Hepatic stellate cell (primary cell): ENCODE measurements around the gene FHIP1B.
"Not testable (repeated sequence)": the region's sequence is repeated elsewhere in the genome, so short reads cannot be mapped to it uniquely, and the experiment has no call there.

Experiments
- DNase-seq: peaks from one replicate; pipeline ENCODE4 v3.0.0; 2011; ENCODE audit warnings: low spot score

The FHIP1B gene

DNA sequence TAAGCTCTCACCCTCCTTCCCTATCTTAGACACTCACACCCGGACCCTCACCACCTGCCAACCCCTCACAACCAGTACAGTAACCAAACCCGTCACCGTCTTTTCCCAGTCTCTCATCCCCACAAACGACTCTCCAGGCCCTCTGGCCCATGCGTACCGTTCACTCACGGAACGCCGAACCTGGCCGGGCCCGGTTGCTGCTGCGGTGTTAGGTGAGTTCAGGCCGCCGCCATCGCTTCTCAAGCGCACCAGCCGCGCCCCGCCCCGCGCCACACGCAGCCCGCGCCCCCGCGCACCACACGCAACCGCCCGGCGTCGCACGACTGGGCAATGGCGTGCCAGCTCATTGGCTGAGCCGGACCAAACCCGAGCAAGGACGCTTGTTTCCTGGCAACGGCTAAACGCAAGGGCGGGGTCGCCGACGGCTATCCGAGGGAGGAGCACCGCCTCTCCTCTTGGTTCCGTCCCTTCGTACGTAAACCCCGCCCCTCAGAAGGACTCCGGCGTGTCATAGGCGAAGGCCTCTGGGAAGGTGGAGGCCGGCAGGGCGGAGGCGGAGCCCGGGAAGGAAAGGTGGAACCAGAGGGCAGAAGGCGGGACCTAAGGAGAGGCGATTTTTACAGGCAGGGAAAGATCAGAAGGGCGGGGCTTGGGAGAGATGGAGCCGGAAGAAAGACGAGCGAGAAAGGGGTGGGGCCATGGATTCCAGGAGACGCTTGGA, at the start of gene FHIP1B:
FHIP1B (minus strand) TSS at position 250 of the 721 bp plus-strand sequence. CDS start 10,120 bp downstream, outside the sequence.
- peak; percentile 96 for DNase-seq

DNA sequence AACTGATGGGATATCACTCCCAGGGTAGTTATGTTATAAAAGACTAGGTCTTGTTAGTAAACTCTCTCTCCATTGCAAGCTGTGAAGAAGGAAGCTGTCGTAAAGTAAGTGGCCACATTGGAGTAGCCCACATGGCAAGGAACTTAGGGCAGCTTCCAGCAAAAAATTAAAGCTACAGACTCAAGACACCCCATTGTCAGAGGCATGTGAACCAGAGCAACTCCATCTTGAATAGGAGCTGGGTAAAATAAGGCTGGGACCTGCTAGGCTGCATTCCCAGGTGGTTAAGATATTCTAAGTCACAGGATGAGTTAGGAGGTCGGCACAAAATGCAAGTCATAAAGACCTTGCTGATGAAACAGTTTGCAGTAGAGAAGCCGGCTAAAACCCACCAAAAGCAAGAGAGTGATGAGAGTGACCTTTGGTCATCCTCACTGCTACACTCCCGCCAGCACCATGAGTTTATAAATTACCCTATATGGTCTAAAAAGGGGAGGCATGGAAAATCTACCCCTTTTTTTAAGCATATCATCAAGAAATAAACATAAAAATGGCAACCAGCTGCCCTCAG, 49.1 kb upstream of the FHIP1B start:
- DNase-seq, result no peak

DNA sequence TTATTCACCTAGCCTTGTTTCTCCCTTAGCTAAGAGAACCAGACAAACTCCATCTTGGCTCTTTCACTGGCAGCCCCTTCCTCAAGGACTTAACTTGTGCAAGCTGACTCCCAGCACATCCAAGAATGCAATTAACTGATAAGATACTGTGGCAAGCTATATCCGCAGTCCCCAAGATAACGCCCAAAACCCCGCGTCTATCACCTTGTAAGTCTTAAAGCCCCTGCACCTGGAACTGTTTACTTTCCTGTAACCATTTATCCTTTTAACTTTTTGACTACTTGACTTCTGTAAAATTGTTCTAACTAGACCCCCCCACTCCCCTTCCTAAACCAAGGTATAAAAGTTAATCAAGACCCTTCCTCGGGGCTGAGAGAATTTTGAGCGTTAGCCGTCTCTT, 46.4 kb upstream of the FHIP1B start:
- not testable (repeated sequence) for DNase-seq

DNA sequence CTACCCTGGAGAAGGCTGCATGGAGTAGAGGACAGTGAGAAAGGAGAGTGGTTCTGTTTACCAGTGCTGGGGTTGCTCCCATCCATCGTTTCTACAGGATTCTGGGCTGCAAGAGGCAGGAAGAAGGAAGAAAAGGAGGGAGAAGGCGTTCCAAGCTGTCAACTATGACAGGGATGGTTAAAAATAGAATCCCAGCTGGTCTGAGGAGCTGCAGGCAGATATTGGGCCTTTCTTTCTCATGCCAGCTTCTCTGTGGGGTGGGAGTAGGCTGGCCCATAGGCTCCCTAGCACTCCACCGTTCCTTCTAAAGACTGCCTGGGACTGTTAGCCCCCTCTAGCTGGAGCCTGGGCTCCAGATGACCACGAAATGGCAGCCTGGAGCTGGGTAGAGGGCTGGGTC, 38.8 kb upstream of the FHIP1B start:
- DNase-seq, result no peak

DNA sequence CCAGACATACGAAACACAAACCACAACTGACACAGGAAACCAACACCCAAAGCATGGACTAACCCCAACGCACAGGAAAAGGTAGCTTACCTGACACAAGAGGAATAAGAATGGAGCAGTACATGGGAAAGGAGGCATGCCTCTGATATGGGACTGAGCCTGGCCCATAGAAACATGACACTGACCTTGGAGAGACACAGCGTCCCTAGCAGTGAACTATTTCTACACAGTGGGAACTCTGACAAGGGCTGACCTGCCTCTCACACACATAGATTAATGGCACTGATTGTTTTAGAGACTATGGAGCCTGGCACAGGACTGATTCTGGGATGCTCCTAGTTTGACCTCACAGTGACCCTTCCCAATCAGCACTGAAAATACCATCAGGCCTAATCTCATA, 37.2 kb upstream of the FHIP1B start:
- DNase-seq, result no peak

DNA sequence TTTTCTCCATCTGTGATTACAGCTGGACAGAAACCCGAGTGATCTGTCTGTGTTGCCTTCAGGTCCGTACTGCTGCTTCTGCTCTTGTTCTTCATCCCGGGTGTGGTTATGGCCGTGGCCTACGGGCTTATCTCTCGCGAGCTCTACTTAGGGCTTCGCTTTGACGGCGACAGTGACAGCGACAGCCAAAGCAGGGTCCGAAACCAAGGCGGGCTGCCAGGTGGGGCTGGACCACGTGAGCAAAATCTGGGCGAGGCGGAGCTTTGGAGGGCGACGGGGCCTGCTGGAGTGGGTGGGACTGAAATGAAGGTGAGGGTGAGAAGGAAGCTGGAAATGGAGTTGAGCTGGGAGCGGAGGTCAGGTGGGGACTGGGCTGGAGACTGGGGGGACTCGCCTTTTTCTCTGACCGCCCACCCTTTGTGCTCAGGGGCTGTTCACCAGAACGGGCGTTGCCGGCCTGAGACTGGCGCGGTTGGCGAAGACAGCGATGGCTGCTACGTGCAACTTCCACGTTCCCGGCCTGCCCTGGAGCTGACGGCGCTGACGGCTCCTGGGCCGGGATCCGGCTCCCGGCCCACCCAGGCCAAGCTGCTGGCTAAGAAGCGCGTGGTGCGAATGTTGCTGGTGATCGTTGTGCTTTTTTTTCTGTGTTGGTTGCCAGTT, 36.3 kb upstream of the FHIP1B start:
- DNase-seq, result no peak

DNA sequence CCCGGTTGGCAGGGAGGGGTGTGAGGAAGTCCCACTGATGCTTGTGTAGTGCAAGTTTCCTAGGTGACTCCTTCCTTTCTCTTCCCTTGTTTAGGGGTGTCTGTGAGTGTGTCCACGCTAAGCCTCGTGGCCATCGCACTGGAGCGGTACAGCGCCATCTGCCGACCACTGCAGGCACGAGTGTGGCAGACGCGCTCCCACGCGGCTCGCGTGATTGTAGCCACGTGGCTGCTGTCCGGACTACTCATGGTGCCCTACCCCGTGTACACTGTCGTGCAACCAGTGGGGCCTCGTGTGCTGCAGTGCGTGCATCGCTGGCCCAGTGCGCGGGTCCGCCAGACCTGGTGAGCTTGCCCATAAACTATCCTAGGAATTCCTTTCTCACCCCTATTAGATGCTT, 35.6 kb upstream of the FHIP1B start:
- no peak for DNase-seq

DNA sequence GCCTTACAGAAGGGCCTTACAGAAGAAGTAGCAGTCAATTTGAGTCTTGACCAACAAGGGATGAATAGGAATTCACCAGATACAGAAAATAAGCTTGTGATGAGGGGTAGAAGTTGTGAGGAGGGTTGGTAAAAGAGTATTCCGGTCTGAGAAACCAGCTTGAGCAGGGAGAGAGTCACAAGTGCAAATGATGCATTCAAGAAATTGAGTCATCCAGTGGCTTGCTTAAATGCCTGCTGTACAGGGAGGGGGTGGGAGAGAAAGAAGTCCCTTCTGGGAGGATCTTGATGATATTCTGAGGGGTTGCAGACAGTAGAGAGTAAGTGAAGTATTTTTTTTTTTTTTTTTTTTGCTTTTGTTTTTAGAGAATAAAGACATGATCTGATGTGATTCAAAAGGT, 34.4 kb upstream of the FHIP1B start:
- no peak for DNase-seq

DNA sequence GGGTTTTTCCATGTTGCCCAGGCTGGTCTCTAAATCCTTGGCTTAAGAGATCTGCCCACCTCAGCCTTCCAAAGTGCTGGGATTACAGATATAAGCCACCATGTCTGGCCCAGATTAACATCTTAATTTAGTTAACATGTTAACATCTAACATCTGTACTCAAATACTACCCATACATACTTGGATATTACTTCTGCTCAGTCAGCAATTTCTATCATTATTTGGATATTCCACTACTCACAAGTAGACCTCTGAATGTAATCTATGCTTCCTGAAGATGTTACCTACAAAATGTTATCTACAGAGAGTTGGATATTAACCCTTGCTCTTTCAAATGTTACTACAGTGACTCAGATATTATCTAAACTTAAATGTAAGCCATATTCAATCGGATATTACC, 29.2 kb upstream of the FHIP1B start:
- no peak for DNase-seq

DNA sequence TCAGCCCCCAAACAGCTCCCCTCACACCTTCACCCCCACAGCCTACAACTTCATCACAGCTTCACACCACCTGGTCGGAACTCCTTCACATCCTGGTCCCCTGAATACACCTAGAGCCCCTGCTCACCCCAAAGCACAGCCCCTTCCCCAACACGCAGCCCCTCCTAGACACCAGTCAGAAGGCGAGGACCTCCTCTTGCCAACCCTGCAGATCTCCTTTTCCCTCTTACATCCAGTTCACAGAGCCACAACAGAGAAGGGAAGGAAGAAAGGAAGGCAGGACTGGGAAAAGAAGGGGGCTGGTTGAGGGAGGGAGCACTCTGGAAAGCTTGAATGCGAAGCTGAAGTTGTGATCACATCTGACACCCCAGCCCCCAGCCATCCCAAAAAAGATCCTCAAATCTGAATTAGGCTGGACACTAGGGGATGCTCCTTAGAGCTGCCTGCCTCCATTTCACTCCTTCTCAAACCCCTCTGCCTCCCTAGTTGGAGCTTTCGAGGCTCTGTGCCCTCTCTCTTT, 25.8 kb upstream of the FHIP1B start:
- DNase-seq, result no peak

DNA sequence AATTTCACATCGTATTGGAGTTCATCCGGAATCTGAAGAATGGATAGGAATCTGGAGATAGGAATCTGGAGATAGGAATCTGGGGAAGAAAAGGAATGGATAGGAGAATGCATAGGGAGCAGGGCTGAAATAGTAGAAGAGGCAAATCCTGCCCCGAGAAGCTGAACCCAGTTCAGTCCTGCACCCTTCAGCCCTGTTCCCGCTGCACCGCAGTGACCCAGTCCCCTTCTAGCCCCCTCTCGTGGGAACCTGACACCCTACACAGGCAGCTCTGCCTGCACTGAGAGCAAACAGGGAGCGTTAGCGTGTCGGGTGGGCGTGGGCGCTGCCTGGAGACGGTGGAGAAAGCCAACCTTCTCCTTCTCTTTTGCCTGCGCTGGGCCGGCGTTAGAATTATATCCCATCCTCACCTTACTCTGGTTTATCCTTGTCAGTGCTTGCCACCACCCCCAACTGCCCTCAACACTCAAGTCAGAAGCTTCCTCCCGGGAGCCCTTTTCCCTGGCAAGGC, 24.2 kb upstream of the FHIP1B start:
- no peak for DNase-seq

DNA sequence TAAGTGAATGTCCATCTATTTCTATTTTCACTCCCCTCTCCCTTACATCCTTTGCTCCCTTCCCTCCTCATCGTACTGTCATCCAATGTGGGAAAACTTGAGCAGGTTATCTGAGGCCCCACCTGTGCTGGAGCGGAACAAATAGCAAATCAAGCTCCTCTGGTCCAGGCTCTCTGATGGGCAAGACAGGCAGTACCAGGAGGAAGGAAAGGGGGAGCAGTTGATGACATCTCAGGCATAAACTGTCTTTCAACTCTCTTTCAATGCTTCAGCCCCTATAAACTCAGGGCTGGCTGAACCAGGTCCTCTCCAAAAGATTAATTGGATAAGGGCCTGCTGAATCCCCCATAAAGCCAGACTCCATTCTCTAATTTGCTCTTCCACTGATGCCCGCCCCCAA, 23.7 kb upstream of the FHIP1B start:
- no peak for DNase-seq

DNA sequence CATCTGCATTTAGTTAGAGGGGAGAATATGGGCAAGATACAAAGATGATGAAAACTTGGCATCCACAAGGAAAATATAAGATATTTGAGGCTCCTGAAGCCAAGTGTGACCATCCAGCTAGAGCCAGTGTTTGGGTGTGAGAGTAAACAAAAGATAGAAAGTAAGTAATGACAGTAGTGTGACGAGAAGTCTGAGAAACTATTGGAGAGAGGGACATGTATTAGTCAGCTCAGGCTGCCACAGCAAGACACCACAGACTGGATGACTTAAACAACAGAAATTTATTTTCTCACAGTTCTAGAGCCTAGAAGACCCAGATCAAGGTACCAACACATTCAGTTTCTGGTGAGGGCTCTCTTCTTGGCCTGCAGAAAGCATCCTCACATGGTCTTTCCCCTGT, 18.8 kb upstream of the FHIP1B start:
- no peak for DNase-seq

DNA sequence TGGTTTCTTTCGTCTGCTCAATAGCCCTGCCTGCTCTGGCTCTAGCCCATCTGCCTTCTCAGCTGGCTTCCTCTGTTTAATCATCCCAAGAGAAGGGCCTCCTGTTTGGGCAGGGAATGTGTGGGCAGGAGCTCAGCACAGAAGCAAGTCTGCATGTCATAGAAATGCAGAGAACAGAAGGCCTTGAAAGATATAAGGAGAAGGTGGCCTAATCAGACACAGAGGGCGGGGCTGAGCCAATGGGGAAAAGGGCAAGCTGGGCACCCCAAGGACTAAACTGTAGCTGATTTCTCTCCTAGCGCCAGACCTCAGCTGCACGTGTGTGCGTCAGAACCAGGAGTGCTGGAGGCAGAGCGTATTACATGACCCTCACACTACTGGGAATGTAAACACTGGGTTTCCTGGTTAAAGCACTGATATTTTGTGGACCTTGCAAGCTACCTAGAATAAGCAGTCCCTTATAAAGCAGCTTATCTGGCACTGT, 17.6 kb upstream of the FHIP1B start:
- no peak for DNase-seq

DNA sequence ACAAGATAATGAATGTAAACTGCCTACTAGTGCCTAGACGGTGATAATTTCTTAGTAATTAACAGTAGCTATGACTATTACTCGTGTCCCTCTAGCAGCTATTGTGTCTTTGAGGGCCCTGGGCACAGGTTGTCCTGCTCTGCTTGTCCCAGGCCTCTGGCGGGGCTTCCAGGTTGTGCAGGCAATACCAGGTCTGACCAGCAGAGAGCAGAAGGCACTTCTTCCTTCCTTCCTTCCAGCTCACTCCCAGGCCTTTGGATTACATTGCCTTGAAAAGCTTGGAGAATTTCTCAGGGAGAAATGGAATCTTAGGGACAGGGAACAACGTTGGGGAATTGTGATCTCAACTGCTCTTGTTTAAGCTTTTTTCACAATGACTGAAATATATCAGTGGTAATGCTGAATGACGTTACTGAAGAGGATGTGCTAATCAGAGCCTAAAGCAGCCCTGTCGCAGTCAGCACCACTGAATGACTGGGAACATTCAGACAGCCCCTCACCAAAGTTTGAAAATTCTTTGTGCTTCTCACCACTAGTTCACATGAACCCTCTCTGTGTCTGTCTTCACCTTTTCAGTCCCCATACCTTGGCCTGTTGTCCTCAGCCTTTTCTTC, 16.8 kb upstream of the FHIP1B start:
- DNase-seq, result peak; percentile 81

DNA sequence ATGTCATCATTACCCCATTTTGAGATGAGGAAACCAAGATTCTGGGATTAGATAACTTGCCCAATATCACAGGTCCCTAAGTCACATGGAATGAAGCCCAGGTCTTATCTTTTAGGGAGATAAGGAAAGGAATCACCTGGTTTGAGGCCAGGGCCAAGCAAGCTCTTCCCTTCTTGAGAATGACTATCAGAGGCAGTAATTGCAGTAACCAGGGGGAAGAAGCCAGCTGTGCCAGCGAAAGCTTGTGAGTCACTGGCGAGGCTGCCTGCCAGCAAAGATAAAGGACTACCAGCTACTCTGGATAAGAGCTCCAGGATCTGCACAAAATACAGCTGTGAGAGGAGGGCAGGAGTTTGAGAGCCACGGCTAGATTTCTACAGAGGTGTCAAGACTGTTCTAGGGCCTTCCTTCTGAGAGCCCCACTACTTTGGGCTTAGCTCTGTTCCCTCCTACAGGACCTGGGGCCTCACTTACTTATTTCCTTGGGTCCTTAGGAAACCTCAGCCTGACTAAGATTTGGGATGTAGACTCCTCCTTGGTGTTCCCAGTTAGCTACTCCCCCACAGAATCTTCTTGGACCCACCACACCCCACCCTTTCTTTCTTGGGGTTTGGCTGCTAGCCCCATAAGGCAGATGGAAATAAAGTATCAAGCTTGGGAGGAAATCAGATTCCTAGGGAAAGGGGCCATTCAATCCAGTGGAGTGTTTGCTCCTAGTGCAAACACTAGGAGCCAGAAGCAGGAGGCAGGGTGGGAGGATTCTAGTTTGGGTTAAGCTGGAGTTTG, 15.5 kb upstream of the FHIP1B start:
- peak; percentile 53 for DNase-seq

DNA sequence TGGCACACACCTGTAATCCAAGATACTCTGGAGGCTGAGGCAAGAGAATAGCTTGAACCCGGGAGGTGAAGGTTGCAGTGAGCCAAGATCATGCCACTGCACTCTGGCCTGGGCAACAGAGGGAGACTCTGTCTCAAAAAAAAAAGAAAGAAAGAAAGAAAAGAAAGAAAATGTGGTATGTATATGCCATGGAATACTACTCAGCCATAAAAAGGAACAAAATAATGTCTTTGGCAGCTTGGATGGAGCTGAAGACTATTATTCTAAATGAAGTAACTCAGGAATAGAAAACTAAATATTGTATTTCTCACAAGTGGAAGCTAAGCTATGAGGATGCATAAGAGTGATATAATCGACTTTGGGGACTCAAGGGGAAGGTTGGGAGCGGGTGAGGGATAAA, 14.5 kb upstream of the FHIP1B start:
- not testable (repeated sequence) for DNase-seq

DNA sequence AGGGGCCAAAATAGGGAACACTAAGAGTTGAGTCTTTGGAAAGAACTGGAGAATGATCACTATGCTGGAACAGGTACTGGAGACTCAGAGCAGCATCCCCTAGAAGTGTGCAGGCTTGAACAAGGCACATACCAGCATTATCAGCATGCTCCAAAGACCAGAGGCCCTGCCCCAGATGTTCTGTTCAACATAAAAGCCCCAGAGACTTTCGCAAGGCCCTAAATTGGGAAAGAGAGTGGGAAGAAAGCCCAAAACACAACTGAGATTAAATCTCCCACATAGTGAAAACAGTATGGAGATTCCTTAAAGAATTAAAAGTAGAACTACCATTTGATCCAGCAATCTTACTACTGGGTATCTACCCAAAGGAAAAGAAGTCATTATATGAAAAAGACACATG, 13.8 kb upstream of the FHIP1B start:
- DNase-seq, result no peak

DNA sequence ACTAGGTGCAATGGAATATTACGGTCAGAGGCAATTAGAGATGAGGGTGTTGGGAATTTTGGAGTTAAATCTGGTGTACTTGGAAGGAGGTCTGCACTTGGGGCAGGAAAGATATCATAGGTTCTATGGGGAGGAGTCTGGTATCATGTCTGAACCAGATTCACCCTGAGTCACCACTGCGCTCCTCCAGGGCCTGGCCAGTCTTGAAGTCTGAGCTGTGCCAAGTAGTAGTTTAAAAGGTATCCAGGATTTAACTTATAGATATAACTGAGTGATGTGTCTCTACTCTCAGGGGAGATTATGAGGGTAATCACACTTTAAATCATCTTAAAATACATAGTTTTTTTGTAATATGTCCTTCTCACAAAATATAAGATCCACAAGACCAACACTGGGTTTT, 11.1 kb upstream of the FHIP1B start:
- DNase-seq, result no peak

DNA sequence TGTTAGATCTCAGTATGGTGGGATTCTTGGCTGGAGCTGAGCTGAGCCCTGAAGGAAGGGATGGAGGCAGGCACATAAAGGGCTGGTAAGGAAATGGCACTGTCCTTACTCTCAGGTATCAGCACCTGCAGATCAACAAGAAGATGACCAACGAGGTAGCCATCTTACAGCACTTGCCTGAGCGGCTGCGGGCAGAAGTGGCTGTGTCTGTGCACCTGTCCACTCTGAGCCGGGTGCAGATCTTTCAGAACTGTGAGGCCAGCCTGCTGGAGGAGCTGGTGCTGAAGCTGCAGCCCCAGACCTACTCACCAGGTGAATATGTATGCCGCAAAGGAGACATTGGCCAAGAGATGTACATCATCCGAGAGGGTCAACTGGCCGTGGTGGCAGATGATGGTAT, 6.9 kb upstream of the FHIP1B start:
- no peak for DNase-seq

DNA sequence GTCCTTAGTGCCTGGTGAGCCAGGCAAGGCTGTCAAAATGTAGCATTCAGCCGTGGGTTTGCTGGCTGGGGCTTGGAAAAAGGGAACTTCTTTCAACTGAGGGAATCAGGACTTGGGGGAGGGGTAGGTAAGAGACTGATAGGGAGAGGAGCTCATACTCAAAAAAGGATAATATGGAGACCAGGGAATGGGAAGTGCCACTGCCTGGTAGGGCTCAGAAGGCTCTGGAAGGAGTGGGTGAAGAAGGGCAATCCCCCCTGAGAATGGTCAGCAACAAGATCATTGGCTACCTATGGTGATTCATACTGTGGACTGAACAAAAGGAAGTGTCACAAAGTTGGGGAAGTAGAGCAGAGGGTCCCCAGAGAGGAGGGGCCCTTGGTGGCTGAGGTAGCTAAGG, 6.3 kb upstream of the FHIP1B start:
- no peak for DNase-seq

DNA sequence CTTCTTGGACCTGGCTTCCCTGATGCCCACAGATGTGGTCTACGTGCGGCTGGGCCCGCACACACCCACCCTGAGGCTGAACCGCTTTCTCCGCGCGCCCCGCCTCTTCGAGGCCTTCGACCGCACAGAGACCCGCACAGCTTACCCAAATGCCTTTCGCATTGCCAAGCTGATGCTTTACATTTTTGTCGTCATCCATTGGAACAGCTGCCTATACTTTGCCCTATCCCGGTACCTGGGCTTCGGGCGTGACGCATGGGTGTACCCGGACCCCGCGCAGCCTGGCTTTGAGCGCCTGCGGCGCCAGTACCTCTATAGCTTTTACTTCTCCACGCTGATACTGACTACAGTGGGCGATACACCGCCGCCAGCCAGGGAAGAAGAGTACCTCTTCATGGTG, 5.7 kb upstream of the FHIP1B start:
- no peak for DNase-seq
